NCI-H526 treated with DMSO at 0.1 percent for 48 hours (cell line): ENCODE data around the gene MAPT.
"Not testable (repeated sequence)": the region's sequence is repeated elsewhere in the genome, so short reads cannot be mapped to it uniquely, and the experiment has no call there.

Experiments
- DNase-seq: peaks from one replicate; lab custom pipeline; 2025; lab: John Stamatoyannopoulos, UW

Gene MAPT

GRCh38 chr17:46009681-46010596 lies 115.6 kb downstream of the MAPT start:
- DNase-seq, result no peak

GRCh38 chr17:46010597-46011186 lies 116.3 kb downstream of the MAPT start:
- DNase-seq, result no peak

GRCh38 chr17:46011711-46012505 lies 117.6 kb downstream of the MAPT start:
- no peak for DNase-seq

- no peak for DNase-seq
Measured at GRCh38 chr17:46012506-46013079, 118.2 kb downstream of the MAPT start.

GRCh38 chr17:46013127-46013501 lies 118.8 kb downstream of the MAPT start:
- DNase-seq, result no peak

- DNase-seq, result no peak
Measured at GRCh38 chr17:46013502-46014165, 119.3 kb downstream of the MAPT start.

- not testable (repeated sequence) for DNase-seq
Measured at GRCh38 chr17:46019408-46019925, 125.1 kb downstream of the MAPT start.

- no peak for DNase-seq
Measured at GRCh38 chr17:46020023-46020761, 125.8 kb downstream of the MAPT start.

- DNase-seq, result no peak
Measured at GRCh38 chr17:46020998-46021397, 126.6 kb downstream of the MAPT start.

GRCh38 chr17:46023366-46023765 lies 129.0 kb downstream of the MAPT start:
- DNase-seq, result not testable (repeated sequence)

- no peak for DNase-seq
Measured at GRCh38 chr17:46023783-46024388, 129.5 kb downstream of the MAPT start.

GRCh38 chr17:46024590-46024989 lies 130.2 kb downstream of the MAPT start:
- no peak for DNase-seq

GRCh38 chr17:46025060-46025459 lies 130.7 kb downstream of the MAPT start:
- DNase-seq, result no peak

GRCh38 chr17:46025510-46026165 lies 131.3 kb downstream of the MAPT start:
- DNase-seq, result no peak

- DNase-seq, result no peak
Measured at GRCh38 chr17:46026166-46027047, 132.1 kb downstream of the MAPT start.

GRCh38 chr17:46027048-46027975 lies 133.0 kb downstream of the MAPT start:
- DNase-seq, result no peak

- no peak for DNase-seq
Measured at GRCh38 chr17:46027976-46028325, 133.6 kb downstream of the MAPT start.

GRCh38 chr17:46028374-46028773 lies 134.0 kb downstream of the MAPT start:
- DNase-seq, result no peak
